Upper lobe of left lung (tissue), 4 donors: ENCODE measurements around the gene ADTRP.

Experiments used
- CTCF ChIP-seq, 6 experiments: fragments of 450-650 bp in 4 of 6; fragments of 200-600 bp in 2 of 6; sonication (generic) in 2 of 6; IDR thresholded peaks; one replicate each; pipeline ENCODE4 v1.5.1; 2016 to 2019; ENCODE audit warnings: antibody characterized with exemption in 6 of 6
- EP300 ChIP-seq, 4 donors: sonication (generic); formaldehyde crosslinking; IDR thresholded peaks; one replicate each; pipeline ENCODE4 v1.5.1; 2017; ENCODE audit warnings: antibody characterized with exemption in 4 of 4, control low read depth in 2 of 4
- POLR2AphosphoS5 ChIP-seq, 2 donors: sonication (generic); formaldehyde crosslinking; IDR thresholded peaks; one replicate each; pipeline ENCODE4 v1.5.1; 2017; ENCODE audit warnings: antibody characterized with exemption in 2 of 2

GRCh38 chr6:11718463-11718862, 60.1 kb downstream of the ADTRP start:
- TF ChIP-seq CTCF (IDR thresholded peaks at IDR 0.05) (no peak), EP300 (IDR thresholded peaks at IDR 0.05) (no peak), POLR2AphosphoS5 (IDR thresholded peaks at IDR 0.05) (no peak)
